ENCODE results near the gene ZNF57.

DNA sequence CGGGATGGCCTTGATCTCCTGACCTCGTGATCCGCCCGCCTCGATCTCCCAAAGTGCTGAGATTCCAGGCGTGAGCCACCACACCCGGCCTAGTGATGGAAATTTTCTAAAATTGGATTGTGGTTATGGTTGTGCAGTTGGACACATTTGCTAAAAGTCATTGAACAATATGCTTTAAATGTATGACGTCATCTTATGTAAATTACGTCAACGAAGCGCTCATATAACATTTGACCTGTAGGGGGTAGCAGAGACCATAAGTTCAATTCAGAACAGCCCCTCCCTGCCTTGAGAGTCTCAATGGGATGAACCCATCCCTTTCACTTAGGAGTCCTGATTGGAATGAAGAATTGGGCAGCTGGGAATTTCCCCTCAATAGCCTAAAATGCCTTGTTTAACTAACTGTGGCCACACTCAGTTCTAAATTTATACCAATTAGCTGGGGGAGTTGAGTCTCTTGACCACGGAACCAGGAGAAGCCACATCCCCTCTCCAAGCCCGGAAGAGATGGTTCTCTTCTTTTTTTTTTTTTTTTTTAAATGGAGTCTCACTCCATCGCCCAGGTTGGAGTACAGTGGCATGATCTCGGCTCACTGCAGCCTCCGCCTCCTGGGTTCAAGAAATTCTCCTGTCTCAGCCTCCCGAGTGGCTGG is 61.4 kb downstream of the ZNF57 start:
- TF ChIP-seq POLR2AphosphoS5 (IDR thresholded peaks at IDR 0.05; ENCODE audit: low read depth, low read length): no peak
- TF ChIP-seq REST (IDR thresholded peaks at IDR 0.05; ENCODE audit: insufficient read depth in 1 of 2, low read depth in 2 of 2, low read length in 2 of 2): no peak

All from PFSK-1 (cell line).